ENCODE results near the gene YTHDC2.

The YTHDC2 gene
- total RNA-seq = 16.5 to 79.2 (median 43.0) reads per million in 17 experiments

DNA sequence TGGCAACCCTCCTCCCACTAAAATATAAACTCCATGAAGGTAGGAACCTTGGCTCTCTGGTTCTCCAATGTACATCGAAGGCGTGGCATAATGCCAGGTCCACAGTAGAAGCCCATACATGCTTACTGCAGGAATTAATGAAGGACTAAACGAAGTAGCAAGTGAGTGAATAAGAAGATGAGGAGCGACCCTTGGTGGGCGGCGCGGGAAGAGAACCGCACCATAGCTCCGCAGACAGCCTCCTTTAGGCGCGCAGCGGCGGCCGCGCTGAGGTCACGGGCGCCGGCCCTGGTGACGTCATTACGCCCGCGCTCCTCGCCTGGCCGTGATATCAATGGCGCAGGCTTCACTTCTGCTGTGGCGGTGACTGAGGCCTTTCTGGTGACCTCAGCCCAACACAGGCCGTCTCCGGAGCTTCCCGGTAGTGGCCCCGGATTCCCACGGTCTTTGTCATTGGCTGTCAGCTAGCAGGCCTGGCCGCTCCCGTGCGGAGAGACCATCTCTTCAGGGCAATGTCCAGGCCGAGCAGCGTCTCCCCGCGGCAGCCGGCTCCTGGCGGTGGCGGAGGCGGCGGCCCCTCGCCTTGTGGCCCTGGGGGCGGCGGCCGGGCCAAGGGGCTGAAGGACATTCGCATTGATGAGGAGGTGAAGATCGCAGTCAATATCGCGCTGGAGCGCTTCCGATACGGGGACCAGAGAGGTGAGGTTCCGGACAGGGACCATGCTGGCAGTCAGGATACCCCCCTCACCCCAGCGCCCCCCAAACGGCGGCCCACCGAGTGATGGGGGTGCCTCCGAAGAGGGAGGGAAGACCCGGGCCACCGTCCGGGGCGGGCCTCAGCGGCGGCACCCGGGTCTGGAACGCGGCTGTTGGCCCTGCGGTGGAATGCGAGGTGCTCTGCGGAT, at the start of gene YTHDC2:
TSS of gene YTHDC2 (plus strand) at position 311 of the 905 bp plus-strand sequence. CDS start at position 513, 202 bp downstream.
- DNase-seq = peak; percentile 95 to 96 (median 96)

- no peak for DNase-seq
Measured at GRCh38 chr5:113474100-113474728, 39.3 kb upstream of the YTHDC2 start.

- DNase-seq = no peak
Measured at GRCh38 chr5:113478691-113479090, 34.8 kb upstream of the YTHDC2 start.

DNA sequence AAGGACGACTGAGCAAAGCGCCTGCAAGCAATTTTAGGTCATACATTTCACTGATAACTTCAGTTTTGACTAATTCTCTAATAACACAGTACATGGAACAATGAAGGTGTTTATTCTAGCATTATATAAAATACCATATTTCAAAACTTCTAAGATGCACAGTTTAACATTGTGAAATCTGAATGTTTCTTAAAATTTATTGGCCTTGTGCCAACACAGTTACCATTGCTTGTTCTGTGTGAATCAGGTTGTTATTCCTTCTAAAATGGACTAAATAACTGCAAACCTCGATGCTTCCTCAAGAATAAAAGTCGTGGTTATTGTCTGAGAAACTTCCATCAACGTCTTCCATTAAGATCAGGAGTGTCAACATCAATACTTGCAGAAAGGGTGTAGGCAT, 33.3 kb upstream of the YTHDC2 start:
- no peak for DNase-seq

DNA sequence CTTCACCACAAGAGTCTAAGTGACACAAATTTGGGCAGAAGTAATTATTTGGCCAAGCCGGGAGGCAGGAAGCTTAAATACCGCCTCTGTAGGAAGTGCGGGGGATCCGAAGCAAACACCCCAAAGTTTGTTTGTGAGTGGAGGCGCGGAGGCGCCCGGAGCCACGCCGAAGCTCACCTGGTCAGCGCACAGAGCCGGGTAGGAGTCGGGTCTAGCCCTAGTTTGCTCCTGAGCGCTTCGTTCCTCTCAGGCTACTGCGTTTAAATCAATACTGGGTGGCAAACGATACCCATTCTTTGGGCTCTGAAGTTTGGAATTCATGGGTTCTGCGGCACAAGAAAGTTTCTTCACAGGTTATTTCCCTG, 26.1 kb upstream of the YTHDC2 start:
- peak in 2 of 4 experiments; percentile 3 to 7 for DNase-seq

DNA sequence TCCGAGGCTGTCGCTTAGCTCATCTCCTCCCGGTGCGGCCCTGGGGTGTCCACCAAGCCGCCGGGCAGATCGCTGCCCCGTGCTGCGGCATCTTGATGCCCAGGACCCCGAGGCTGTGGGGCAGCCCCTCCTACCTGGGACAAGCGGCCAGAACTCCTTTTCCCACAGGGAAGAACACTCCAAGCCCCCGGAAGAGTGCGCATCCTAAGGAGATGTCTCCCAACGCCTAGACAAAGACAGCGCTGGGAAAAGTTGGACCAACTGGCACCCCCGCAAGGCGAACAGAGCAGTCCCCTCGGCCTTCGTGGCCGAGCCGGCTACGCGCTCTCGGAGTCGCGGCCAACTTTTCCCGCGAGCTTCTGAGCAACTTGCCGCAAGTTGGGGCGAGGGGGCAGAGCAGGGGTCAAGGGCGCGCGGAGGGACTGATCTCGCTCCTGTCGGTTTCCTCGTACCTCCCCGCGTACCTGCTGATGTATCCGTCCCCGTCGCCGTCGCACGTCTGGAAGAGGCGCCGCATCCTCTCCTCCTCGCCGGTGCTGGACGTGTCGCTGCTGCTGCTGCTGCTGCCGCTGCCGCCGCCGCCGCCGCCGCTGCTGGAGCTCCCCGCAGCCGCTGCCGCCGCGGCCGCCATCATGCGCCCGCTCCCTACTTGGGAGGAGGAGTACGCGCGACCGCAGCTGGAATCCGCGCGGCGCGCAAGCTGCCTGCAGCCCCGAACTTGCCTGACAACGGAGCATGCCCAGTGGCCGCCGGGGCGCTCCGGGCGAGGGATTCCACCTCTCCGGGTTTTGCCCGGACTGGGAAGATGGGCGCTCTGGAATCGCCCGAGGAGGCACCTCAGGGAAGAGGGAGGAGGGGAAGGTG, 25.5 kb upstream of the YTHDC2 start, which contains the start of gene MCC:
TSS of gene MCC (minus strand) at position 673 of the 864 bp plus-strand sequence.
- peak in 3 of 4 experiments; percentile 33 to 53 (median 44) for DNase-seq

- no peak for DNase-seq
Measured at GRCh38 chr5:113488645-113489184, 24.8 kb upstream of the YTHDC2 start.

DNA sequence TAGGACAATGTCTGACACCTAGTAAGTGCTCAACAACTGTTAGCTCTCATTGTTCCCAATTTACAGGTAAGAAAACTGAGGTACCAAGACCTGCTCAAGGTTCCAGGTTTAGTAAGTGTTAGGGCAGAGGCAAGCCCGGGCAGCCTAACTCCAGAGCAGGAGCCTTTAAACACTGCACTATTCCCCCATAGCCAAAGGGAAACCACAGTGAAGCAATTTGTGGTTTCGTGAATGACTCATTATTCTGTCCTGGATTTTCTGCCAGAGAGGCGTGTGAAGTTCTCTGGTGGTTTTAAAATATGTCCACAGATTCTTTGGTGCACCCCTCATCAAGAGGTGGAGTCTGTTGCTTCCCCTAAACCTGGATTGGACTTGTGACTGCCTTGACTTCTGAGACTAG, 24.2 kb upstream of the YTHDC2 start:
- DNase-seq = peak; percentile 69 to 87 (median 78)

GRCh38 chr5:113490317-113490716, 23.2 kb upstream of the YTHDC2 start:
- DNase-seq = no peak

- no peak for DNase-seq
Measured at GRCh38 chr5:113491022-113491421, 22.5 kb upstream of the YTHDC2 start.

DNA sequence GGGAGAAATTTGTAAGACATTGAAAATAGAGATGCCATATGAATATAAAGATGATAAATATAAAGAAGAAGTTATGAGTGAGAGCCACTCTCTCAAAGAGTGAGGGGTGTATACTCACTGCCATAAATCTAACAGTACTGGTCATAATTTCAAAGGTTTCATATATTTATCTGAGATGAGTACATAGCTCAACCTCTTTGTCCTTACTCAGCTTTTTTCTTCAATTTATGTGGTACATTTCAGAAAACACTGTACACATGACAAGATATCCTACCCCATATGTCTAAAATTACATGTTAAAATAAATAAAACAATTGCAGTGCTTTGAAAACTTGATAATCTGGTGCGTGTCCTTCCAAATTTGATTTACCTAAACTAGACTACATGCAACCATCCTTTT, 20.0 kb upstream of the YTHDC2 start:
- DNase-seq = no peak

DNA sequence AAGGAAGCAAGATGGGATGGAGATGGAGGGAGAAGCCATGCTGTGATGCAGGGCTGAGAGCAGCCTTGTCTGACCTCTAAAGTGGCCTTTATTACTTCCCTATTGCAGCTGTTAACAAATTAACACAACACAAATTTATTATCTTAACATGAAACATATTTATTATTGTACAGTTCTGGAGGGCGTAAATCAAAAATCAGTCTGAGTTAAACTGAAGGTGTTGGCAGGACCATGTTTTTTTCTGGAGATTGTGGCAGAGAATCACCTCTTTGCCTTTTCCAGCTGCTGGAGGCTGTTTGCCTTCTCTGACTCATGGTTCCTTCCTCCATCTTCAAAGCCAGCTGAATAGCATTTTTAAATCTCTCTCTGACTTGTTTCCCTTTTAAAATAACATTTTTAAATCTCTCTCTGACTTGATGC, 18.1 kb upstream of the YTHDC2 start:
- no peak for DNase-seq

GRCh38 chr5:113502073-113502472, 11.4 kb upstream of the YTHDC2 start:
- DNase-seq = no peak

DNA sequence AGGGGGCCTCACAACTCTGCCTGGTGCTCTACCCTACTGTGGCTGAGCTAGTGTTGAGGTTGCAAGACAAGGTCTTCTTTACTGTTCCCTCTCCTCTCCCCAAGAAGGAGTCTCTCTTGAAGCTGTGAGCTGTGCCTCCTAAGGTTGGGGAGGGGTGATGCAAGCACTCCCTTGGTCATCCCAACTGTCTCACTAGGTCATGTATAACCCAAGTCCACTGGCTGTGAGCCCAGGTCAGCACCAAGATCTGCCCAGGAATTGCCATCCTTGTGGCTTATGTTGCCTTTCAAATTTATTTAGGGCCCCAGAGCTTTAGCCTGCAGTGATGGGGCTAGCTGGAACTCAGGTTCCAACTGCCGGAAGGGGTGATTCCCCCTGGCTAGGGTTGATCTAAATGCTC, 10.3 kb upstream of the YTHDC2 start:
- DNase-seq = no peak

DNA sequence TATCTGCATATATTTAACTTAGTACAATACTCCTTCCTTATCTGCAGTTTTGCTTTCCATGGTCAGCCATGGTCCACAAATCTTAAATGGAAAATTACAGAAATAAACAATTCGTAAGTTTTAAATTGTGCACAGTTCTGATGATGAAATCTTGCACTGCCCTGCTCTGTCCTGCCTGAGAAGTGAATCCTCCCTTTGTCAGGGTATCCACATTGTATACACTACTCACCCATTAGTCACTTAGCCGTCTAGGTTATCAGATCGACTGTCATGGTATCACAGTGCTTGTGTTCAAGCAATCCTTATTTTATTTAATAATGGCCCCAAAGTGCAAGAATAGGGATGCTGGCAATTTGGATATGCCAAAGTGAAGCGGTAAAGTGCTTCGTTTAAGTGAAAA, 8.3 kb upstream of the YTHDC2 start:
- no peak for DNase-seq

DNA sequence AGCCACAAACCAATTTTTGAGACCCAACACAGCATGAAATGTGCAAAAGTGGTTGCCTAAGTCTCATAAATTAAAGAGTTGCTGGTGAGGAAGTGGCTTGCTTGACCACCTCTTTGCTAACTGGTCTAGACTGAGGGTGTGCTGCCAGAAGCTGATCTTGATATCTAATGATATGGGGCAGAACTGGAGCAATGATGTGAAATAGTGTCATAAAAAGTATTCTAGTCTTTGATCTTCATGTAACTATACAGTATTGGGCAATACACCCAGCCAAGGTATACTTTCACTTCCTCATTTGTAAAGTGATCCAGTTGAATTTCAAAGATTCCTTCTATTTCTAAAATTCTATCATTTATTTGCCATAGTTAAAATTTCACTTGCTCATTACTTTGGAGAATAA, 5.9 kb upstream of the YTHDC2 start:
- no peak for DNase-seq

DNA sequence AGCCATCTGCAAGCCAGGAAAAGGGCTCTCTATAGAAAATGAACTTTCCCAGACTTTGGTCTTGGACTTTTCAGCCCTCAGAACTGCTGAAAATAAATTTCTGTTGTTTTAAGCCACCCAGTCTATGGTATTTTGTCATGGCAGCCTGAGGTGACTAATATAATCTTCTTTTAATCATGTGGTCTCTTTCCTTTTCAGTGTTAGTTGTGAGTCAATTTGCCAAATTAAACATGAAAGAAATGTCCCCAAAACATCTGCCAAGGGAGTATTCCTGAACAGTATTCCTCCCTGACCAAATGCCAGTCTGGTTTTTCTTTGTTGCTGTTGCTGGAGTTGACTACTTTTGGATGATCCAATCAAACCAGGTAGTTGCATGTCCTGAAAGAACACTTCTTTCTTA, 4.7 kb upstream of the YTHDC2 start:
- DNase-seq = no peak

GRCh38 chr5:113510836-113511451, 2.5 kb upstream of the YTHDC2 start:
- DNase-seq = peak in 3 of 4 experiments; percentile 18 to 65 (median 60)

- DNase-seq = no peak
Measured at GRCh38 chr5:113512341-113512740, 1.2 kb upstream of the YTHDC2 start.

- no peak for DNase-seq
Measured at GRCh38 chr5:113514289-113514635, 768 bp downstream of the YTHDC2 start.

DNA sequence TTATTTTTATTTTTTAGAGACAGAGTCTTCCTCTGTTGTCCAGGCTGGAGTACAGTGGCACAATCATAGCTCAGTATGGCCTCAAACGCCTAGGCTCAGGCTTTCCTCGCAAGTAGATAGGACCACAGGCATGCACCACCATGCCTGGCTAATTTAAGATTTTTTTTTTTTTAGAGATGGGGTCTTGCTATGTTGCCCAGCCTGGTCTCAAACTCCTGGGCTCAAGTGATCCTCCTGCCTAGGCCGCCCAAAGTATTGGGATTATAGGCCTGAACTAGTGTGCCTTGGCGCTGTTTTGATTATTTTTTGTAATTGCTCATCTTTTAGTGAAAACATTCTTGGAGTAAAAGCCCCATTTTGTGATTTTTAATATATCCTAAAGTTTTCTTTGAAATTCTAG, 5.4 kb downstream of the YTHDC2 start:
- DNase-seq = no peak

DNA sequence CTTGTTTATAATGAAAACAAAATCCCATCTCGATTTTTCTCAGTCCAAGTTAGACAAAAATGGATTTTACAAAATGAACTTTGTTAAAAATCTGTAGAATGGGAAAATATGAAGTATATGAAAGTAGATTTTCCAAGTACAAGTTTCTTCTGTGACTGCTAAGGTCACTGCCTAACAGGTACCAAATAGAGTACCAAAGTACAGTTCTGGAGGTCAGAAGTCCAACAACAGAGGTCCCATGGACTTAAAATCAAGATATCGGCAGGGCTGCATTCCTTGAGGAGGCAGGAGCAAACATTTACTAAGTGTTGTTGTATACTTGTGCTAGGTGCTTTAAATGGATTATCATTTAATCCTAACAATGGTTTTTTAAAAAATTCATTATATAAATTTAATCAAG, 5.9 kb downstream of the YTHDC2 start:
- DNase-seq = no peak

All from suppressor macrophage (primary cell).